Measurements from ENCODE around the gene EGFL7. TPM values are rescaled to one million over a fixed set of nuclear protein-coding genes. Genes with fewer than 3 reads are reported as not detected.

The EGFL7 gene
- polyA plus RNA-seq, 1 of the 3 experiments (the other 2 are of a cell fraction), result 43.0 TPM

DNA sequence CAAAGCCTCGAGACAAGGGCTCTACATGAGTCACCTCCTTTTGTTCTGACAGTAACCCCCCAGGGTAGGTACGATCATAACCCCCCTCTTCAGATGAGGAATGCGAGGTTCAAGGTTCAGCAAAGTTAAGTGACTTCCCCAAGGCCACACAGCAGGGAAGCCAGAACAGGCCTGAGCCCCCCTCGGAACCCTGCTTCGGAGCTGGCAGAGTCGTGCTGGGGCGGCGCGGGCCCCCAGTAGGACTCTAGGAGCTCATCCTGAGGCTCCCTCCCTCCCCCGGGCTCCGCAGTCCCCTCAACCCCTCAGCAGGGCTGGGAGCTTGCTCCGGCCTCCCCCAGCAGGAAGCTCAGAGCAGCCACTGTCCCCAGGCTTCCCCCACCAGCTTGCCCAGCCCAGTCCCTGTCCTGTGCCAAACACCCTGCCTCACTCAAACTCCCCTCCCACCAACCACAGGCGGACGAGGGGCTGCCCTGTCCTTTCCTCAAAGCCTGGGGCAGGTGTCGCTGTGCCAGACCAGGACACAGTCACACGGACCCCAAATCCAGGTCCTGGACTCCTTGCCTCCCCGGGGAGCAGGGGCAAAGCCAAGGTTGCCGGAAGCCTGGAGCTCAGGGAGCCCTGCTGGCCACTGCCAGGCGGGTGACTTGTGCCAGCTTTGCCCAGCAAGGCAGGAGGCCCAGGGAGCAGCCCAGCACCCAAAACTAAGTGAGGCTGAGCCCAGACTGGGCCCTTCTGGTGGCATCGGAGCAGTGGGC is 19.4 kb downstream of the EGFL7 start:
- no peaks in the 10 kb centered on the region for H3K9me3 ChIP-seq
- H3K4me1 ChIP-seq (ENCODE audit: control insufficient read depth in 1 of 2, insufficient read depth in 2 of 2, low read depth in 1 of 2, low read length in 1 of 2), result peaks cover 4 to 37% of the 10 kb centered on the region in 2 experiments; a peak in 2 of 4 replicates
- H2AFZ ChIP-seq (ENCODE audit: low read depth), result no peak overlapping the region
- CTCF ChIA-PET, result interaction anchor here (0.9 to 8.5 kb wide), 4 partner anchors 10 to 193 kb away, joined by 3 to 90 read pairs (median 4); no protein-coding TSS in a partner anchor
- no peak overlapping the region for H3K27ac ChIP-seq (ENCODE audit: low read depth in 2 of 2, low read length in 1 of 2)
- POLR2A ChIA-PET, result no interaction called here
- H3K27me3 ChIP-seq (ENCODE audit: insufficient read depth), result no peaks in the 10 kb centered on the region
- H3K36me3 ChIP-seq (replicated peaks in 1 of 2; ENCODE audit: control insufficient read depth in 1 of 2, insufficient read depth in 2 of 2, low read length in 1 of 2), result no peaks in the 10 kb centered on the region
- TF ChIP-seq SMC3 (IDR thresholded peaks at IDR 0.05; ENCODE audit: low read depth, low read length) (no peak), ZBTB33 (IDR thresholded peaks at IDR 0.05; ENCODE audit: borderline replicate concordance, low read depth) (no peak), TAF1 (IDR thresholded peaks at IDR 0.05; ENCODE audit: borderline replicate concordance, low read depth, low read length) (no peak)
- TF ChIP-seq, protein P1, sequence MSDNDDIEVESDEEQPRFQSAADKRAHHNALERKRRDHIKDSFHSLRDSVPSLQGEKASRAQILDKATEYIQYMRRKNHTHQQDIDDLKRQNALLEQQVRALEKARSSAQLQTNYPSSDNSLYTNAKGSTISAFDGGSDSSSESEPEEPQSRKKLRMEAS (IDR thresholded peaks at IDR 0.05; ENCODE audit: low read depth), result no peak
- TF ChIP-seq, protein P2, sequence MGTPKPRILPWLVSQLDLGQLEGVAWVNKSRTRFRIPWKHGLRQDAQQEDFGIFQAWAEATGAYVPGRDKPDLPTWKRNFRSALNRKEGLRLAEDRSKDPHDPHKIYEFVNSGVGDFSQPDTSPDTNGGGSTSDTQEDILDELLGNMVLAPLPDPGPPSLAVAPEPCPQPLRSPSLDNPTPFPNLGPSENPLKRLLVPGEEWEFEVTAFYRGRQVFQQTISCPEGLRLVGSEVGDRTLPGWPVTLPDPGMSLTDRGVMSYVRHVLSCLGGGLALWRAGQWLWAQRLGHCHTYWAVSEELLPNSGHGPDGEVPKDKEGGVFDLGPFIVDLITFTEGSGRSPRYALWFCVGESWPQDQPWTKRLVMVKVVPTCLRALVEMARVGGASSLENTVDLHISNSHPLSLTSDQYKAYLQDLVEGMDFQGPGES (IDR thresholded peaks at IDR 0.05; ENCODE audit: low read depth, low read length), result no peak
- TF ChIP-seq, protein P3, sequence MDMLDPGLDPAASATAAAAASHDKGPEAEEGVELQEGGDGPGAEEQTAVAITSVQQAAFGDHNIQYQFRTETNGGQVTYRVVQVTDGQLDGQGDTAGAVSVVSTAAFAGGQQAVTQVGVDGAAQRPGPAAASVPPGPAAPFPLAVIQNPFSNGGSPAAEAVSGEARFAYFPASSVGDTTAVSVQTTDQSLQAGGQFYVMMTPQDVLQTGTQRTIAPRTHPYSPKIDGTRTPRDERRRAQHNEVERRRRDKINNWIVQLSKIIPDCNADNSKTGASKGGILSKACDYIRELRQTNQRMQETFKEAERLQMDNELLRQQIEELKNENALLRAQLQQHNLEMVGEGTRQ (IDR thresholded peaks at IDR 0.05; ENCODE audit: borderline replicate concordance, low read depth, low read length), result no peak
- no peaks in the 10 kb centered on the region for H3K9me2 ChIP-seq
- H3F3A ChIP-seq (replicated peaks; ENCODE audit: insufficient read depth), result no peaks in the 10 kb centered on the region
- H3K79me2 ChIP-seq (ENCODE audit: insufficient read depth), result peaks cover 22% of the 10 kb centered on the region
- no peak for DNase-seq
- H3K4me2 ChIP-seq, result no peak overlapping the region
- no peak overlapping the region for H3K4me3 ChIP-seq (ENCODE audit: low read depth in 2 of 2, low read length in 1 of 2)
- 88% methylated on average over 13 of the region's 20 CpGs for WGBS (ENCODE audit: low lambda C conversion rate)
- no peak overlapping the region for H3K9ac ChIP-seq
- H4K20me1 ChIP-seq (ENCODE audit: insufficient read depth), result peaks cover 11% of the 10 kb centered on the region; the same call in 1 of the 2 replicates

DNA sequence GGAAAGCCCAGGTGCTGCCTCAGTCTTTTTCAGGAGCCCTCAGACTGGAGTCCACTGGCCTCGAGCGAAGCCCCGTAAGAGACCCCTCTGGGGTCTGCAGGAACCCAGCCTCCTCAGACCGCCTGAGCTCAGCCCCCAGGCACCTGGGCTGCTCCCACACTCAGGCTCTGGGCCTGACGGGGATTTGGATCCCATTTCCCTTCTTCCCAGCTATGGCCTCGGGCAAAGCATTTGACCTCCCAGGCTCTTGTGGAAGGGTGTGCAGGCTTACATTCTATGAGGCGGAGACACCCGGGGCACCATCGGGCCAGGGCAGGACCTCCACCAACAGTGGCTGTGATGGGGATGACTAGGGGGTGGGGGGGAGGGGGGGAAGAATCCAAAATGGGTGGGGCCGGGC is 20.0 kb downstream of the EGFL7 start:
- H3K79me2 ChIP-seq (ENCODE audit: insufficient read depth), result peaks cover 22% of the 10 kb centered on the region
- H3K4me2 ChIP-seq, result no peak overlapping the region
- TF ChIP-seq TCF12 (IDR thresholded peaks at IDR 0.05) (no peak), ELF1 (IDR thresholded peaks at IDR 0.05) (no peak), SIN3A (IDR thresholded peaks at IDR 0.05; ENCODE audit: borderline replicate concordance, low read depth, low read length) (no peak)
- no peak overlapping the region for H2AFZ ChIP-seq (ENCODE audit: low read depth)
- H4K20me1 ChIP-seq (ENCODE audit: insufficient read depth), result peaks cover 11% of the 10 kb centered on the region; the same call in 1 of the 2 replicates
- H3K27ac ChIP-seq (ENCODE audit: low read depth in 2 of 2, low read length in 1 of 2), result no peak overlapping the region
- H3K36me3 ChIP-seq (replicated peaks in 1 of 2; ENCODE audit: control insufficient read depth in 1 of 2, insufficient read depth in 2 of 2, low read length in 1 of 2), result no peaks in the 10 kb centered on the region
- peaks cover 4 to 38% of the 10 kb centered on the region in 2 experiments; a peak in 2 of 4 replicates for H3K4me1 ChIP-seq (ENCODE audit: control insufficient read depth in 1 of 2, insufficient read depth in 2 of 2, low read depth in 1 of 2, low read length in 1 of 2)
- 87% methylated on average over 5 of the region's 10 CpGs for WGBS (ENCODE audit: low lambda C conversion rate)
- no peaks in the 10 kb centered on the region for H3K27me3 ChIP-seq (ENCODE audit: insufficient read depth)
- H3K9ac ChIP-seq, result no peak overlapping the region
- POLR2A ChIA-PET, result no interaction called here
- DNase-seq, result no peak
- no peaks in the 10 kb centered on the region for H3F3A ChIP-seq (replicated peaks; ENCODE audit: insufficient read depth)
- no peaks in the 10 kb centered on the region for H3K9me2 ChIP-seq
- CTCF ChIA-PET, result interaction anchor here (0.9 to 8.5 kb wide), 5 partner anchors 10 to 199 kb away, joined by 3 to 90 read pairs (median 3); no protein-coding TSS in a partner anchor
- H3K9me3 ChIP-seq, result no peaks in the 10 kb centered on the region
- no peak overlapping the region for H3K4me3 ChIP-seq (ENCODE audit: low read depth in 2 of 2, low read length in 1 of 2)

All from SK-N-SH (cell line).